ENCODE measurements around the gene RHEB.
"Not testable (repeated sequence)": the region's sequence is repeated elsewhere in the genome, so short reads cannot be mapped to it uniquely, and the experiment has no call there.

Gene RHEB

GRCh38 chr7:151519765-151520418 lies at the start of gene RHEB:
Gene RHEB (minus strand): TSS chr7:151519895. CDS start chr7:151519511, 384 bp downstream.
- peak; percentile 94 to 98 for DNase-seq

- no peak for DNase-seq
Measured at GRCh38 chr7:151566897-151567320, 47.2 kb upstream of the RHEB start.

- DNase-seq, result no peak
Measured at GRCh38 chr7:151565541-151565940, 45.8 kb upstream of the RHEB start.

- DNase-seq, result no peak
Measured at GRCh38 chr7:151560243-151560642, 40.5 kb upstream of the RHEB start.

GRCh38 chr7:151559557-151560183 lies 40.0 kb upstream of the RHEB start:
- no peak for DNase-seq

- DNase-seq, result no peak
Measured at GRCh38 chr7:151558575-151558974, 38.9 kb upstream of the RHEB start.

GRCh38 chr7:151556592-151556991 lies 36.9 kb upstream of the RHEB start:
- DNase-seq, result no peak

- no peak for DNase-seq
Measured at GRCh38 chr7:151553356-151553755, 33.7 kb upstream of the RHEB start.

- DNase-seq, result peak; percentile 76 to 87
Measured at GRCh38 chr7:151552352-151553028, 32.8 kb upstream of the RHEB start.

- peak; percentile 6 to 47 for DNase-seq
Measured at GRCh38 chr7:151551820-151552219, 32.1 kb upstream of the RHEB start.

- DNase-seq, result peak in 1 of 2 experiments; percentile 7
Measured at GRCh38 chr7:151550656-151551286, 31.1 kb upstream of the RHEB start.

GRCh38 chr7:151549644-151550043 lies 29.9 kb upstream of the RHEB start:
- DNase-seq, result no peak

GRCh38 chr7:151549083-151549482 lies 29.4 kb upstream of the RHEB start:
- no peak for DNase-seq

GRCh38 chr7:151544183-151544582 lies 24.5 kb upstream of the RHEB start:
- DNase-seq, result no peak

GRCh38 chr7:151542606-151543130 lies 23.0 kb upstream of the RHEB start:
- DNase-seq, result no peak

GRCh38 chr7:151541709-151542499 lies 22.2 kb upstream of the RHEB start:
- no peak for DNase-seq

GRCh38 chr7:151540146-151540545 lies 20.5 kb upstream of the RHEB start:
- no peak for DNase-seq

GRCh38 chr7:151539088-151539671 lies 19.5 kb upstream of the RHEB start:
- DNase-seq, result peak; percentile 31 to 63

- no peak for DNase-seq
Measured at GRCh38 chr7:151537818-151538561, 18.3 kb upstream of the RHEB start.

- not testable (repeated sequence) for DNase-seq
Measured at GRCh38 chr7:151536178-151536577, 16.5 kb upstream of the RHEB start.

GRCh38 chr7:151529842-151530241 lies 10.1 kb upstream of the RHEB start:
- DNase-seq, result no peak

All from SHP77 (cell line).